GM12878 (cell line): ENCODE data around the gene DIO3.

Experiments used
- CTCF ChIP-seq, 3 experiments: IDR thresholded peaks in 2 of 3; conservative IDR thresholded peaks in 1 of 3; 2 replicates each; pipeline ENCODE4 v1.5.1; 2011; ENCODE audit warnings: low read depth in 3 of 3, low read length in 3 of 3, mild to moderate bottlenecking in 3 of 3, control low read depth in 2 of 3, moderate library complexity in 2 of 3, inconsistent platforms in 1 of 3, mixed read lengths in 1 of 3; ENCODE audit not compliant: control insufficient read depth in 2 of 3, insufficient read depth in 1 of 3; ENCODE audit errors: extremely low read depth in 1 of 3
- E2F4 ChIP-seq: IDR thresholded peaks from 2 replicates; pipeline ENCODE4 v1.6.1; 2012; ENCODE audit warnings: low read depth, low read length, improper control_type of control experiment
- HCFC1 ChIP-seq: fragments of 150-350 bp; IDR thresholded peaks from 2 replicates; pipeline ENCODE4 v1.6.1; 2014; ENCODE audit warnings: low read length

GRCh38 chr14:101559250-101559623 lies 2.1 kb upstream of the DIO3 start:
- TF ChIP-seq HCFC1 (no peak), CTCF (IDR thresholded peaks at IDR 0.05 in 2 of 3, conservative IDR thresholded peaks at IDR 0.05 in 1 of 3; ENCODE audit: control insufficient read depth in 2 of 3, extremely low read depth in 1 of 3, insufficient read depth in 1 of 3, low read depth in 3 of 3, low read length in 3 of 3) (no peak), E2F4 (no peak)
